ENCODE measurements around the gene NPHP4. TPM values are rescaled to one million over a fixed set of nuclear protein-coding genes. Genes with fewer than 3 reads are reported as not detected.

Gene NPHP4
- total RNA-seq, 6 experiments from 2014 or later, result 5.0 to 6.8 (median 6.0) TPM

DNA sequence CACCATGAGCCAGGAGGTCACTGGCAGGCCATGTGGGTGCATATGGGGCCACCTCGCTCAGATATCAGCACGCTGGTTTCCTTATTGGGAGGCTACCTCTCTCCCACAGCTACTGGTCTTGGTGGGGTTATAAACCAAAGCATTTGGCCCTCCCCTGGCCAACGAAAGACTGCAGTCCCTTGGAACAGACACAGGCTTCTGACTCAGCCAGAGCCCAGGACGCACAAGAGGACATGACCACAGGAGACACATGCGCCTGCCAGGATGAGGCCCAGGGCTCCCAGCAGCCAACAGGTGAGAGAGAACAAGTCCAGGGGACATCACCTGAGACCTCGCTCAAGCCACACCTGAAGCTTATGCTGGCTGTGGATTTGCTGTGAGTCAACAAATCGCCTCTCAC lies 13.8 kb downstream of the NPHP4 start:
- Mint-ChIP-seq H3K27ac (no peak overlapping the region), H3K9me3 (no peaks in the 10 kb centered on the region), H3K36me3 (ENCODE audit: low read depth) (peaks cover 7% of the 10 kb centered on the region; the same call in 1 of the 2 replicates), H3K27me3 (ENCODE audit: insufficient read depth) (peaks cover 7% of the 10 kb centered on the region), H3K4me3 (no peak overlapping the region), H3K4me1 (ENCODE audit: low read depth) (peaks cover 14% of the 10 kb centered on the region)
- TF ChIP-seq, protein P1, sequence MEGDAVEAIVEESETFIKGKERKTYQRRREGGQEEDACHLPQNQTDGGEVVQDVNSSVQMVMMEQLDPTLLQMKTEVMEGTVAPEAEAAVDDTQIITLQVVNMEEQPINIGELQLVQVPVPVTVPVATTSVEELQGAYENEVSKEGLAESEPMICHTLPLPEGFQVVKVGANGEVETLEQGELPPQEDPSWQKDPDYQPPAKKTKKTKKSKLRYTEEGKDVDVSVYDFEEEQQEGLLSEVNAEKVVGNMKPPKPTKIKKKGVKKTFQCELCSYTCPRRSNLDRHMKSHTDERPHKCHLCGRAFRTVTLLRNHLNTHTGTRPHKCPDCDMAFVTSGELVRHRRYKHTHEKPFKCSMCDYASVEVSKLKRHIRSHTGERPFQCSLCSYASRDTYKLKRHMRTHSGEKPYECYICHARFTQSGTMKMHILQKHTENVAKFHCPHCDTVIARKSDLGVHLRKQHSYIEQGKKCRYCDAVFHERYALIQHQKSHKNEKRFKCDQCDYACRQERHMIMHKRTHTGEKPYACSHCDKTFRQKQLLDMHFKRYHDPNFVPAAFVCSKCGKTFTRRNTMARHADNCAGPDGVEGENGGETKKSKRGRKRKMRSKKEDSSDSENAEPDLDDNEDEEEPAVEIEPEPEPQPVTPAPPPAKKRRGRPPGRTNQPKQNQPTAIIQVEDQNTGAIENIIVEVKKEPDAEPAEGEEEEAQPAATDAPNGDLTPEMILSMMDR (IDR thresholded peaks at IDR 0.05), result 0 out of 2 replicates have a peak, but pooled peaks have one; percentile 14
- peak; percentile 40 for DNase-seq

DNA sequence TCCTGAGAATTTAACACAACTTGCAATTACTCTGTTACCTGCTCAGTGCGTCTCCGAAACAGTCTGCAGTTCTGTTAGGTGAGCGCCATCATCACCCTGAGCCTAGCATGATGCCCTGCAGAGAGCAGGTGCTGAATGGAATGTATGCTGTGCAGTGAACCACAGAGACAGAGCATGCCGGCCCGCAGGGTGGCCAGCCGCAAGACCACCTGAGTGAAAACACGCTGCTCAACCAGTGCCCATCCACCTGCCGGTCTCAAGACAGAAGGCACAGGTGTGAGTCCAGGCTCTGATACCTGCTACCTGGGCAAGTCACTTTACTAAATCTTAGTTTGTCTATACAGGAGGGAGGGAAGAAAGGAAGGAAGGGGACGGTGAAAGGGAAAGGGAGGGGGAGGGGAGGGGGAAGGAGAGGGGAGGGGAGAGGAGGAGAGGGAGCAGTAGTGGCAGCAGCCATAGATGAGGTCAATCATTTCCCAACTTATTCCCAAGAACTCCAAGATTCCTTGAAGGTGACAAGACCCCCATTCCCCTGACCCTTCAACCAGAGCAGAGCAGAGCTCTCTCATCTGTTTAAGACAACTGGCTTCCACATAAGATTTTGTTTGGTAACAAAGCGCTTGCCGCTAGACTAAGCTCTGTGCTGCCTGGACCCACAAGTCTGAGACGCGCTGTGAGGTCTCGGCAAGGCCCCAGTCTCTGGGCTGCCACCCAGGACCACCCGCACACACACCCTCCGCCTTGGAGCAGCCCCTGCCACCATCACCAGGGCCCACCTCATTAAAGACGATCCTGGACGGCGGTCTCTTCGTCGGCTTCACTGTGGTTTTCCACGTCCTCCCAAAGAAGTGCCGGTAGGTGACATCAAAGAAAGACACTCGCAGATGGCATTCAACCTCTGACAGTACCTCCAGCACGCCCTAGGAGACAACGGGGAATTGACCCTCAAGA lies 14.5 kb downstream of the NPHP4 start:
- Mint-ChIP-seq H3K9me3 (no peaks in the 10 kb centered on the region), H3K4me1 (ENCODE audit: low read depth) (peaks cover 7% of the 10 kb centered on the region), H3K27me3 (ENCODE audit: insufficient read depth) (peaks cover 7% of the 10 kb centered on the region), H3K4me3 (no peak overlapping the region), H3K36me3 (ENCODE audit: low read depth) (peaks cover 7% of the 10 kb centered on the region; the same call in 1 of the 2 replicates), H3K27ac (no peak overlapping the region; the same call in 1 of the 2 replicates)
- TF ChIP-seq, protein P1 (IDR thresholded peaks at IDR 0.05), result no peak
- no peak for DNase-seq

DNA sequence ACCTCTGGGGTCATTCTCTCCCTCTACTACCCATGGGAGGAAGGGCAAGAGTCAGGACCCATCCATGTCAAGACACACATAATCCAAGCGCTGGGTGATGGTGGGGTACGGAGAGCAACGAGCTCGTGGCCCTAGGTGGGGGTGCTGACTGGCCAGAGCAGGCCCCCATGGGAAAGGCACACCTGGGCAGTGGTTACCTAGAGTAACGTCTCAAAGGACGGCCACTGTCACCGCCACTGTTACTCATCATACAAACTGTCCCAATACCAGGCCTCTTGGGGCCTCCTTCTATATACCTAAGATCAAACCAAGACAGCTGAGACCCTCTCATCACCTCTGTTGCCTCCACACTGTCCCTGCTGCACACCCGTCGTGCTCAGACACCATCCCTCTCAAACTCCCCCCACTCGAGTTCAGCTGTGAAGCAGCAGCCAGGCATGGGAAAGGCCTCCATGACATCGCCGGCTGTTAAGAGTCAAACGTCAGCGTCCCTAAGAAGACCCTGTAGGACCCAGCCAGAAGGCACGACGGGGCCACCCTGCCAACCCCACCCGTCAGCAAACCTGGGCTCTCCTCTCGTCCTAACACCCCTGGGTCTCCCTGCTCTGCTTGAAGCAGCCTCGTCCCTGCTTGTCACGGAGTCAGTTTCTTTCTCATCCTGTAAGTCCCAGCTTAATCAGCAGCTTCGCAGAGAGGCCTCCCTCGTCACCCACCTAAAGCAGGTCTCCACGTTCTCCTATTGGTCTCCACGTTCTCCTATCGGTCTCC lies 15.3 kb downstream of the NPHP4 start:
- Mint-ChIP-seq H3K27me3 (ENCODE audit: insufficient read depth) (peaks cover 7% of the 10 kb centered on the region), H3K36me3 (ENCODE audit: low read depth) (peaks cover 7% of the 10 kb centered on the region; the same call in 1 of the 2 replicates), H3K9me3 (no peaks in the 10 kb centered on the region), H3K4me3 (no peak overlapping the region), H3K27ac (no peak overlapping the region), H3K4me1 (ENCODE audit: low read depth) (no peaks in the 10 kb centered on the region; the same call in 1 of the 2 replicates)
- DNase-seq, result no peak
- TF ChIP-seq, protein P1 (IDR thresholded peaks at IDR 0.05), result no peak

DNA sequence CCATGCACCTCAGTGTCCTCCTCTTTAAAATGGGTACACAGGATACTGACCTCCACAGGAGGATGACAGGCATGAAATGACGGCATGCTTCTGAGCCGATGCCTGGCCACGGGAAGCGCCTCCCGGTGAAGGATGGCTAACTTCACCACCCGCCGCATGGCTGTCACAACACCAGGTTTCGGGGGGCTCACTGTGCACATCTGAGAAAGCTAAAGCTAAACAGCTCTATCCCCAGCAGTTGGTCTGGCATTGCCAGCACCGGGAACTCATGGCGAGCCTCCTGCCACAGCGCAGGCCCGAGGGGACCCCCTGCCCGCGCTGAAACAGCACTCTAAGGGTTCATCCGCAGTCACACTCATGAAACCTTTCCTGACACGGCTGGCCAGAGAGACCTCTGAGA lies 16.0 kb downstream of the NPHP4 start:
- Mint-ChIP-seq H3K27ac (no peak overlapping the region), H3K36me3 (ENCODE audit: low read depth) (peaks cover 7% of the 10 kb centered on the region; the same call in 1 of the 2 replicates)
- DNase-seq, result no peak

More for the DNA sequence above, 16.0 kb downstream of the NPHP4 start:
- TF ChIP-seq, protein P1 (IDR thresholded peaks at IDR 0.05), result no peak
- Mint-ChIP-seq H3K4me3 (no peak overlapping the region), H3K27me3 (ENCODE audit: insufficient read depth) (peaks cover 7% of the 10 kb centered on the region), H3K4me1 (ENCODE audit: low read depth) (no peaks in the 10 kb centered on the region; the same call in 1 of the 2 replicates), H3K9me3 (no peaks in the 10 kb centered on the region)
